NCI-H345 (cell line): ENCODE results near the gene SLC6A17.

ENCODE experiments used
- DNase-seq: peaks from one replicate; lab custom pipeline; 2025; lab: John Stamatoyannopoulos, UW

Gene SLC6A17

DNA sequence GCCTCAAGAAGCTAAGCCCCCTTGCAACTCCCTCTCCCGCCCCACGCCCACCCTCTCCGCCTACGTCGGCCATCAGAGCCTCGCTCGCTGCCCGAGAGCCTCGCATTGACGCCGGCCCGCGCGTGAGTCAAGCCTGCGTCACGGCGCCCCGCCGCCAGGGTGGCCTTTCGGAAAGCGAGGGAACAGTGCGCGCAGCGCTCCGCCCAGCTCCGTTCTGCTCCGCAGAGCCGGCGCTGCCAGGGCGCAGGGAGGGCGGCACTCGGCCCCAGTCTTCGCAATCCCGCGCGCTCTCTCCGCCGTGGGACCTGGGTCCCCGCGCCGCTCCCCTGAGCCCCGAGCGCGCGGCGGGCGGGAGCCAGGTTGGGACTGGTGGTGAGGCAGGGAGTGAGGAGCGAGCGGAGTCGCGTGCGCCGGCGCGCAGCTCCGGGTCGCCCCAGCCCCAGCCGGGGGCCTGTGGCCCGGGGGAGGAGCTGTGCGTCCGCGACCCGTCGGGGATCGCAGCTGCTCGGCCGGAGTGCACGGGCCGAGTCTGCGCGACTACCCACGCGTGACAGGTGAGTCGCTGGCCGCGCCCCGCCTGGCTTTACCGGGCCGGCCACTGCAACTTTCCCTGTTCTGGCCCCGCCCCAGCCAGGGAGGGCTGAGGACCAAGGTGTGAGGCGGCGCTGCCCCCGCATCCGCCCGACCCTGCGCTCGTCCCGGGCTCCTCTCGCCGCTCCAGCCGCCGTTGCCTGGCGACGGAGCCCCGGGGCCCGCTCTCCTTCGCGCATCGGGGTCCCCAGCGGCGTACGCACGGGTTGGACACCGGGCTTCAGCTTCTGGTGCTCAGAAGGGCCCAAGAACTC is at the start of gene SLC6A17:
Gene SLC6A17, plus strand, starts transcription at position 165 of the 845 bp plus-strand sequence. CDS start 16,436 bp downstream, outside the sequence.
- peak; percentile 70 for DNase-seq

DNA sequence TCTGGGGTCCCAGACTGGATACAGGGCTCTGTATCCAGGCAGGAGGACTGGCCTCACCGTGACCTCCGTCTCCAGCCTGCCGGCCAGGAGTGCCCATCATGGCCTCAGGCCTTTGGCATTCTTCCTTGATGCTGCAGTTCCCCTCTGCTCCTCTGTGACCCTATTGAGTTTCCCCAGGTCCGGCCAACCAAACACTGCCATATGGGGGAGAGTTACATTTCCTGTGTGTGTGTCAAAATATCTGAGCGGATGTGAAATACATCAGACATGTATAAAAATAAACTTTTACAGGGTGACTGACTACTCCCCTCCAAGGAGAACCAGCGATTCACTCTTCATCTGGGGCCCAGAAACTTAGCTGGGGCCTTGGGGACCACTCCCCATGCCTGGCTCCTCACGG is 48.2 kb upstream of the SLC6A17 start:
- no peak for DNase-seq

DNA sequence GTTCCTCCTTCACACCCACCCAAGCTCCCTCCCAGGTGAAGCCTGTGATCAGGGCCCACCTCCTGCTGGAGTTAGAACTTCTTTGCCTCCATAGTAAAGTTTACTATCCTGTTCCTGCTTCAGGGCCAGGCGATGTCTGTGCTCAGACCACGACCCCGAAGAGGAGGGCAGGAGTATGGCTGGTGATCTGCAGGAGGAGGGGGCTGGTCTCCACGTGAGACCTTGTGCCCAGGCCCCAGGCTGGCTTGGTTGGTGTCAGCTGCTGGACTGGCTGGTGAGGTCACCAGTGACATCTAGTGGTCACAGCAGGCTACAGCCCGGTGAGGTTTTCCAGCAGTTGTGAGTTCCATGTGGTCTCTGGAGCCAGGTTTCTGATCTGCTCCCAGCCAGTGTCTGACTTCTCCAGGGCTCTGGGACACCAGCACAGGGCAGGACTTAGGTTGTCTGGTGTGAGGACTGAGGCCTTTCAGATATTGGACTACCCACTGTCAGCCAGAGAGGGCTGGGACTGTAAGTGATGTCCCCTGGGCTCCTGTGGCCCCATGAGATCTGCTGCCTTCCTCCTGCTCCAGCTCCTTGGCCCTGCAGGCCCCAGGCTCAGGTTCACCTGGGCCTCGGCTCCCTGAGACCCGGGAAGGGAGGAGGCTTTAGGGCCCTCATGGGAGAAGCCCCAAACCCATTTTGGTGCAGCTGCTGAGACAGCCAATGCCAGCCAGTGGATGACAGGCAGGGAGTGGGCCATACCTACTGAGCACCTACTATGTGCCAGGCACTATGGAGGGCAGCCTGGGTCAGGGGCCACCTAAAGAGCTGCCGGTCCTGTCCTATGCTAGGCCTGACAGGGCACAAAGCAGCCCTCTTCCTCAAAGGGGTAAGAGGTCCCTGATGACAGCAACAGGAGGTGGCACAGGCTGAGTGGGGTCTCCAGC is 44.0 kb upstream of the SLC6A17 start:
- DNase-seq, result peak; percentile 63

DNA sequence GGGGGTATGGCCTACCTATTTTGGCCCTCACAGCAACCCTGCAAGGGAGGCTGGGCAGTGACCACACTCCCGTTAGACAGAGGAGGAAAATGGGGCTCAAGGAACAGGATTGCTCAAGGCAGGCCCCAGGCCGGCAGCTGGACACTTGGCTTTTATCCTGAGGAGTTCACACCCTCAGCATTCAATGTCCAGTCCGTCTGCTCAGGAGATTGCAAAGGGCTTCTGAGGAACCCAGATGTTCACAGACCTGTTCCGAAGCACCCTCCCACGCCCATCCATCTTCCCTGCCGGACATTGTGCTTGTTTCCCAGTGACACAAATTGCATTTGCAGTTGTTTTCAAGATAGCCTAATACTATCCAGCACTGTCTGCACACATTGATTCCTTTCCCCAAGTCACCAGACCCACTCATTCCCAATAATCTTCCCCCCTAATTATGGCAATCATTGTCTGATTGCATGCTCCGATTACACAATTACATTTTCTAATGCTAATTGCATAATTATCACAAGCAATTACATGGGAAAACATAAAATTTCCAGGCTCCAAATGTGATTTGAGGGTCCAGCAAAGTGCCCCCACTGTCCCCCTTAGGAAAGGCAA is 42.3 kb upstream of the SLC6A17 start:
- DNase-seq, result no peak

DNA sequence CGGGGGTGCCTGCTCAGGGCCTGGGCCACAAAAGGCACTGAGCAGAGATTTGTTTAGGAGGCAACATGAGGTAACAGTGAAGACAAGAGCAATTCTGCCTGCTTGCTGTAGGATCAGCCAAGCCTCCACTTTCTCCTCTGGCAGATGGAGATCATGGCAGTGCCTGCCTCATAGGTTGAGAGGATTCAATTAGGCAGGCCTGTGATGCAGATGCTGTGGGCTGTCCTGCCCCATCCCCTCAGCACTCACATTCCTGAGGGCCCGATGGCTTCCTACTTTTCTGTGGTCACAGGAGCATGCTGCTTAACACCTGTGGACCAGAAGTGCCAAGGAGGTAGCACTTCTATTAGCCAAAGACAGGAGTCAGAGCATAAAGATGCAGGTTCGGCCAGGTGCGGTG is 39.2 kb upstream of the SLC6A17 start:
- DNase-seq, result no peak

DNA sequence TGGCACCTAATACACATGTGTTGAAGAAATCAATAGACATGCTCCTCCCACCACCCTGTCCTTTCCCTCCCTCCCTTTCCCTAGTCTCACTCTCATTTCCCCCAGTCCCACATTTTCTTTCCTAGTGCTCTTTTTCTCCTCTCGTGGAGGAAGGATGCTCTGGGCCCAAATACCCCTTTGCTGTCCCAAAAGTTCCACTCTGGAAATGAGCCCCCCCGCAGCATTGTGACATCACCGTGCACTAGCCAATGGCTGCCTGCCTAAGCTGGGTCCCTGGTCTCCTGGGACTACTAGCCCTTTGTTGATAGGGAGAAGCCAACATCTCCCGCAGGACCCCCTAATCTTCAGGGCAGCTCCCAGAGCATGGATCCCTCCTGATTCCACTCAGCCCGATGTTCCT is 38.2 kb upstream of the SLC6A17 start, which contains the start of gene UBL4B:
Gene UBL4B, plus strand, starts transcription at position 301 of the 400 bp plus-strand sequence. Its CDS starts 92 bp downstream, at position 393.
- no peak for DNase-seq

DNA sequence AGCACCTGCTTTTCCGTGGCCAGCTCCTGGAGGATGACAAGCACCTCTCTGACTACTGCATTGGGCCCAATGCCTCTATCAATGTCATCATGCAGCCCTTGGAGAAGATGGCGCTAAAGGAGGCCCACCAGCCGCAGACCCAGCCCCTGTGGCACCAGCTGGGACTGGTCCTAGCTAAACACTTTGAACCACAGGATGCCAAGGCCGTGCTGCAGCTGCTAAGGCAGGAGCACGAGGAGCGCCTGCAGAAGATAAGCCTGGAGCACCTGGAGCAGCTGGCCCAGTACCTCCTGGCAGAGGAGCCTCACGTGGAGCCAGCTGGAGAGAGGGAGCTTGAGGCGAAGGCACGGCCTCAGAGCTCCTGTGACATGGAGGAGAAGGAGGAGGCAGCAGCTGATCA is 37.6 kb upstream of the SLC6A17 start:
- DNase-seq, result peak; percentile 66

DNA sequence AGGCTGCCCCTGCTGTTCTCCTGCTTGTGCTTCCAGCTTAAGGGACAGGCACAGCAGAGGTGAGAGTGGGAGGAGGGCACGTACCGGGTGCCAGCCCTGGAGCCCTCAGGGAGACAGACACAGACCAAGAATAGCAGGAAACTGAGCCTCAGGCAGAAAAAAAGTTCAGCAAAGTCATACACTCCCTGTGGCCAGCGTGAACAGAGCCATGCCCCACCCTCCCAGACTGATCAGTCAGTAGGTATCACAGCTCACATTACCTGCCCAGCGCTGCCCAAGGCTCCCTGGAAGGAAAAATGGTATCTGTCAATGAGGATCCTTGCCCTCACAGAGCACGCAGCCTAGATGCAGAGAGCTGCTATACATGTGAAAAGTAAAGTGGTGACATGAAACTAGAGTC is 36.7 kb upstream of the SLC6A17 start:
- DNase-seq, result no peak

DNA sequence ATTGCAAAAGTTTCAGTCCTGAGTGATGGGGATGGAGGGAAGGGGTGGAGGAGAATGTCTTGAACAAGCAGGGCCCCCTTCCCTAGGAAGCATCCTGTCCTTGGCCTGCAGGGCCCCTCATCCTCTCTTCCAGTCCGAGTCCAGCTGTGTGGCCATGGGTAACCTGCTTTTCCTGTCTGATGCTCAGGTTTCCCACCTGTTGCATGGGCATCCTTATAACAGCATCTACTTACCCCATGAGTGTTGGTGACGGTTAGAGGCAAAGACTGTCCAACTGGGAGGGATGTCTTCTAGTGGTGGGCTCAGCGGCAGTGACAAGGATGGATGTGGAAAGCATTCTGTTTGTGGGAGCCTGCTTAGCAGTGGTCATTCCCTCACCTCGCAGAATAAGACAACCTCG is 36.1 kb upstream of the SLC6A17 start:
- no peak for DNase-seq

DNA sequence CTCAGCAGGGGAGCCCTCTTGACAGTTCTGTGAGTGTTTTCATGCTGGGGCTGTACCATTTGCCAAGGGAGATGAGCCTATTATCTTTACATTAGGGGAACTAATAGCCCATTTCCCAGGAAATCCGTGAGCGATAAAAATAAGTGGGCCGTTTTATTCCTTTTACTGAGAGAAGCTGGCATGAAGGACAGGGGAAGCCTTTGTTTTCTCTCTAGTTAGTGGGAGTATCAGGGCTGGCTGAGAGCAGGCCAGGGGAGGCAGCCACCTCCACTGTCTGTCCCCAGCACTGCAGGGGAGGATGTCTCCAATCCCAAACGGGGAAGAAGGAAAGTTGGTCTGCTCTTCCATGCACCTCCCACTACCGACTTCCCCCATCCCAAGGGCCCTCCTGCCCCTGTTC is 35.5 kb upstream of the SLC6A17 start:
- DNase-seq, result peak; percentile 55

DNA sequence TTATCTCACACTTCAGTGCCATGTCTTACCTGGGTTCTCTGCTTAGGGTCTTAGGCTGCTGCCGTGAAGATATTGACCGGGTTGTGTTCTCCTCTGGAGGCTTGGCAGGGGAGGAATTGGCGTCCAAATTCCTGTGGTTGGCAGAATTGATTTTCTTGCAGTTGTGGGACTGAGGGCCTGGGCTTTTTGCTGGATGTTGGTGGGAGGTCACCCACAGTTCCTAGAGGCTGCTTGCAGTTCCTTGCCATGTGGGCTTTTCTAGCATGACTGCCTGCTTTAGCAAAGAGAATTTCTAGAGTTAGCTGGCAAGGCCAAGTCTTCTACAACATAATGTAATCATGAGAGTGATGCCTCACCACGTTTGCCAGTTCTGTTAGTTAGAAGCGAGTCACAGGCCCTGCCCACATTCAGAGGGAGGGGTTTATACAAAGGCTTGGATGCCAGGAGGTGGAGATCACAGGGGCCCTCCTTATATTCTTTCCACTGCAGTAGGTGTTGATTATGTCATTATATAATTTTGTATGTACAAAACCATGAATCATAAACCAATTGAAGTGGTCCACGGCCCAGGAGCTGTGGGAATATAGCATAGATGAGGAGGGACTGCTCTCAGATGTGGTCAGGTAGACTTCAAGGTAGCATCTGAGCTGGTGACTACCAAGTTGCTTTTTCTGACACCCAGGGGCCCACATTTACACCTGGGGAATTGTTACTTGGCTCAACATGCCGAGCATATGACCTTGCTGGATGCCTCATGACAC is 31.5 kb upstream of the SLC6A17 start:
- no peak for DNase-seq

DNA sequence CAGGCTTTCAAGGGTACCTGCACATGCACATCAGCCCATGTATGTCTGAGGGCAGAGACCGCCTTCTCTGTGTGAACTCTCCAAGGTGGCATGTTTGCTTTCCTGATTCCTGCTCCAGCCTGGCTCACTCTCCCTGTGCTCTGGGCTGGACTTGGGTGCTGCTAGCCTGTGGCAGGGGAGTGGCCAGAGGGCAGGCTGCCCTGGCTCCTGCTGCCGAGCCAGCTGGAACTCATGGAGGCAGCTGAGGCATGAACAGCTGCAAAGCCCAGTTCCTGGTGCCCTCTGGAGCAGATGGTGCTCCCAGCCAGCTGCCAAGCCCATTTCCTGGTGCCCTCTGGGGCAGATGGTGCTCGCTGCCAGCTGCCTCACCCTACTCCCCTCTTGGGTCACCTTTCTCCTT is 30.5 kb upstream of the SLC6A17 start:
- peak; percentile 28 for DNase-seq

DNA sequence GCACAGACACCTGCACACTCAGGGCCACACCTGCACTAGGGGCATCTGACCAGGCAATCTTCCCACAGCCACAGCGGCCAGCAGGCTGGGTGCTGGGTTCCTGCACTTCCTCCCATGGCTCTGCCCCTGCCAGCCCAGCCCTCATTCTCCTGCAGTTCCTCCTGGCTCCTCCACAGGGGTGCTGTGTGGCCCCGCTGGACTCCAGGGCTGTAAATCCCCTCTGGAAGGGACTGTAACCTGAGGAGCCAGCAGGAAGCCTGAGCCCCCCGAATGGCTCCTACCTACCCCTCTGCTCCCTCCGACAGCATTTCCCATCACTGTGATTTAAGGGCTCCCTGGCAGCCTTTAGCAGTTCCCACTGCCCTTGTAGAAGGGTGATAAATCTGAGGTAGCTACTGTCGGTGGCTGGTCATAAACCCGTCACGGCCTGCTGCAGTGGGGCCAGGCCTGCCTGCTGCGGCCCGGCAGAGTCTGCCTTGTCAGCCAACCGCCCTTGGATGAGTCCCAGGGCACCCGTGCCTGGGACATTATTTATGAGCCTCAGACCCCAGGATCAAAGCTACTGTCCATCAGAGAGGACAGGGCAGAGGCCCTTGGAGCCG is 29.2 kb upstream of the SLC6A17 start:
- DNase-seq, result no peak

DNA sequence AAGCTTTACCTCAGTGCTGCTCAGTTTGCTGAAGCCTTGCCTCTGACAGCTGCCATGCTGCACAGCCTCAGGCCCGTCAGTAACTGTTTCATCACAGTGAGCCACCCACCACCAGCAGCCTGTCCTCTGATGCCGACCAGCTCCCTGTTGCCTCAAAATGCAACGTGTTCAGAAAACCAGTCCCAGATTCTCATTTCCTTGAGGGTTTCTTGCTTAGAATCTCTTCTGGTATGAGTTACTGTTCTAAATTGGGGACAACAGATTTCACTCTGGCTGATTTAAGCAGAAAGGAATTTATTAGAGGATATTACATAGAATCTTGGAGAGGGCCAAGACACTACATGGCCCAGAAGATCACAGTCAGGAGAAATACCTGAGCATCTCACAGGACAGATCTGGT is 27.1 kb upstream of the SLC6A17 start:
- DNase-seq, result no peak

DNA sequence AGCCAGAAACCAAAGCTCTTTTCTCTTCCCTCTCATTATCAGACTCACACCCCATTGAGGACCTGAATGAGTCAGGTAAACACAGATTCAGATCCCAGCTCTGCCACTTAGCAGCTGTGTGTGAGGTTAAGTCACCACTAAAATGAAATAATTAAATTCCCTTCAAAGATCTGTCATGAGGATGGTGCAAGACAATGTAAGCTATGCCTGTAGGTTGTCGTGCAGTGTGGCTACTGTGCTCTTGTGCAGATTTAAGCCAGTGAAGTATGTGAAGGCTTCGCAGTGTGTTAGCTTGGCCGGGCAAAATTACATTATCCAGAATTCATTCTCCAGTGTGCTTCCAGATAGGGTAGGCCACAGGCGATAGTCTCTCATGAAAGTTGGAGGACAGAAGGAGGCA is 24.5 kb upstream of the SLC6A17 start:
- peak; percentile 91 for DNase-seq

DNA sequence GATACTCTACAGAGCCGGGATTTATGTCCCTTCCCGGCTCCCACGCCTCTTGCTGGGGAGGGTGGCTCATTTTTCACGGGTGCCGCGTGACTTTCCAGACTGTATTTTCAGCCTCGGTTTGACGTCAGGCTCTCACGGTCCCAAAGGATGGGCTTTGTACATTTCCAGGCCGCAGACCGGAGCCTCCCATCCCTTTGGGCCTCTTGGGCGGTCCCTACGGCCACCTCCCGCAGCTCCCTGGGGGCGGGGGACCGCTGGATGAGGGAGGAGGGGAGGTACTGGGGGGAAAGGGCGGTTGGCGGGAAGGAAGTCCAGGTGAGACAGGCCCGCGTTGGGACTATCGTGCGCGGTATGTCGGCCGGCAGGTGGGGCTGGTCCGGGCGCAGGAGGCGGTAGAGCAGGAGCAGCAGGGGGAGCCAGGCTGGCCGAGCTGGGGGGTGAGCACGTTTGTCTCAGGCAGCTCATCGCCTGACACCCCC is 20.1 kb upstream of the SLC6A17 start:
- no peak for DNase-seq

DNA sequence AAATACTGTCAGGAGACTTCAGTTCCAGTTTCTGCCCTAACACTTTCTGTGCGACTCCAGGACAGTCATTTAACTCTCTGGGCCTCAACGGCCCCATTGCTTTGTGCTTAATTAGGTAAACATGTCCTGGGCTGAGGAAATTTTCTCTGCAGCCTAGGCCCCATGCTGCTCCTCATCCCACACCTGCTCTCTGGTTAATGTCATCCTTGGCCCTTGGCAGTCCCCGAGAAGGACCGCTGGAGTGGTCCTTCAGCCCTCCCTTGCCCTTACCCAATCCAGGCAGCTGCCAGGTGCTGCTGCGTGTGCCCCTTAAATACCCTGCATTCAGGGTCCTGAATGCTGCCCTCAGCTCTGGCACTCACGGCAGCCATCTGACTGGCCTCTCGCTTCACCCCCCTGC is 19.3 kb upstream of the SLC6A17 start:
- peak; percentile 70 for DNase-seq

DNA sequence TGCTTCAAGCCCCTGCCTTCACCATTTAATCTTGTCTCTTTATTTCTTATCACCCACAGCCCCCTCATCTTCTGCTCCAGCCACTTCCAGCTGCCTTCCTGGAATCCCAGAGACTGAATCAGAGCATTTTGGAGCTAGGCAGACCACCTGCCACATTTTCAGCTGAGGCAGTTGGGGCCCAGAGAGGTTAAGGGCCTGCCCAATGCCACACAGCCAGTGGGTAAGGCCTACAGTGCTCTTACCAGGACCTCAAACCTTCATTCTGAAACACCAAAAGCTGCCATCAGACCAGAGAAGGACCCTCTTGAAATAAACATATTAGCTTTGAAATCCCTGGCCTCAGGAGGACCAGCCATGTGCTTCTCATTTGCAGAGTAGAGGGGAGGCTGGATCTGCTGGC is 17.6 kb upstream of the SLC6A17 start:
- no peak for DNase-seq

DNA sequence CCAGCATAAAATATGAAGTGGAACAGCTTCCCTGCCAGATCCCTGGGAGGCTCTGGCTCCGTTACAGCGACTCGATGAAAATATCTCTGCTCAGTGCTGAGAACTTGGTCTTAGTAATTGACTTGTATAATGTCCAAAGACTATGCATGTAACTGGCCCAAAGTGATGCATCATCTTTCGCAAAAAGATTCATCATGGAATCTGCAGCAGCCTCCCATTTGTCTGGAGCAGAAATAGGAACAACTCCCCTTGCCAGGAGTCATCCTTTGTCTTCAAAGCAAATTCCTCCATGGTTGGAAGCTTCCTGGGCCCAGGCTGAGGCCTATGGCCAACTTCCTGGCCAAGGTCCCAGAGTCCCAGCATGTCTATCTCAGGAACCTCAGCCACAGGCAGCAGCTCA is 16.9 kb upstream of the SLC6A17 start:
- DNase-seq, result no peak

DNA sequence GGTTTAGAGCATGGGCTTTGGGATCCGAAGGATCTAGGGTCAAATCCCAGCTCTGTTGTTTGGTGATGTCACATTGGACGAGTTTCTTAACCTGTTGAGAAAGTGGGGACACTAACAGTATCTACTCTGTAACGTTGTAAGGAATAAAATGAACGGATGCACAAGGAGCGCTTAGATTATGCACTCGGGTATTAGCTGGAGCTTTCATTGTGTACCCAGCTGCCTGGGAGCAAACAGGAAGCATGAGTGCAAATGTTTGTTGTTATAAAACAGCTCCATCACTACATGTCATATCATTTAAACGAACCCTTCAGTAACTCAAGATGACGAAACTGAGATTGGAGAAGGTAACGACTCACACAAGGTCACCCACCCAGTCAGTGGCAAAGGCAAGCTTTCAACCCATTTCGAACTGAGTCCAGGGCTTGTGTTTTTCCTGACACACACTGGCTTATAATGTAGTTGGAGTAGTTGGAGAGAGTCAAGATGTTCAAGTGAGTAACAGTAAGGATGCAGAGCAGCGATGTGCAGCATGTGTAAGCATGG is 16.2 kb upstream of the SLC6A17 start:
- peak; percentile 76 for DNase-seq

DNA sequence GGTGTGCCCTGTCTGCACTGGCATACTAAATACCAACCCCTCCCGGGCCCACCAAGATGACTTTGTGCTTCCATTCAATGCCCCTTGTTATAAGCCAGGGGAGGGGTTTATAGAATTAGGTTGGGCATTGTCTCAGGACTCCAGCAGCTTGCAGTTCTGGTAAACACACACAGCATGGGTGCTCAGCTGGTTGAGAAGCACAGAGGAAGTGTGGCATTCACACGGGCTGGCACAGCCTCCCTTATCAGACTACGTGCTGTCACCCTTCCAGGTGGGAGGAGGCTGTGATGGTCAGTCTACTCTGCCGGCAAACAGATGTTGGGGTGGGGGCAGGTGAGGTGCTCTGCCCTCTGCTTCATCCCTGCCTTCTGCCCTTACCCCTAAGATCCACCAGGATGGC is 15.0 kb upstream of the SLC6A17 start:
- DNase-seq, result peak; percentile 92
